Measurements from ENCODE around the gene CYFIP2. TPM values are rescaled to one million over a fixed set of nuclear protein-coding genes. Genes with fewer than 3 reads are reported as not detected.

The CYFIP2 gene
- total and polyA plus RNA-seq, 2 of the 13 experiments (the other 11 are each of a cell fraction or from before 2014, with no cell fraction given) = 22.6 to 30.3 TPM

DNA sequence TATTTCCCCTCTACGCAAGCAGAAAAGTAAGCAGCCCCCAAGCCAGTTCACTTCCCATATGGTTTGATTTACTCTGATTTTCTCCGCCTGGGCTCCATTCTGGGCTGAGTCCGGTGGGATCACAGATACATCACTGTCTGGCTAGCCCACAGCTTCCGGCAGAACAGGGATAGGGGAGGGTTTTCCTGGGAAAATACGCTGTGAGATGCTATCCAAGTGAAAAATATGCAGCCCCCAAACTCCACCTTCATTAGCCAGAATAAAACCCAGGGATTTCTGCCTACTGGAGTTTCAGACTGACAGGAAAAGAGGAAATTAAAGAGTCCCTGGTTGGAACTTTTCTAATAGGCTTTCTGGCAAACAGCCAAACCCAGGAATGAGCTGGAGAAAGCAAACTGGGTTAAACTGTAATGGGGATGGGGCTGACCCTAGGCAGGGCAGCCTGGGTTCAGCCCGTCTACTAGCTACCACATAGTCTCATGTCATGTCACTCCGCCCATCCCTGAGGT is 177.2 kb downstream of the CYFIP2 start:
- WGBS (ENCODE audit: low lambda C conversion rate) = 40% methylated on average over 6 of the region's 7 CpGs
- no peak overlapping the region for H3K4me3 ChIP-seq (replicated peaks in 1 of 3; ENCODE audit: insufficient read depth in 1 of 3, low read depth in 2 of 3, low read length in 3 of 3)
- CTCF ChIA-PET (ENCODE audit: low intra/inter-chr PET ratio, low total read pairs) = no interaction called here
- H3K4me2 ChIP-seq (ENCODE audit: low read depth, low read length) = no peak overlapping the region
- no peaks in the 10 kb centered on the region for H4K20me1 ChIP-seq (ENCODE audit: insufficient read depth, low read length)
- H3K27me3 ChIP-seq (ENCODE audit: control insufficient read depth in 1 of 2, insufficient read depth in 2 of 2, low read length in 2 of 2) = 0 out of 5 replicates have a peak, but pooled peaks cover 0 to 6% of the 10 kb centered on the region in 2 experiments
- no peaks in the 10 kb centered on the region for H3K9me3 ChIP-seq (ENCODE audit: low read length)
- TF ChIP-seq KLF16 (CRISPR knock-in tag; IDR thresholded peaks at IDR 0.05) (no peak), RARA (CRISPR knock-in tag; IDR thresholded peaks at IDR 0.05) (no peak), ZNF616 (CRISPR knock-in tag; IDR thresholded peaks at IDR 0.05; ENCODE audit: low read depth) (no peak), SOX6 (IDR thresholded peaks at IDR 0.05) (no peak), SOX6 (CRISPR knock-in tag; IDR thresholded peaks at IDR 0.05) (no peak), ZZZ3 (CRISPR knock-in tag; IDR thresholded peaks at IDR 0.05; ENCODE audit: borderline replicate concordance) (no peak)
- TF ChIP-seq, protein P1, sequence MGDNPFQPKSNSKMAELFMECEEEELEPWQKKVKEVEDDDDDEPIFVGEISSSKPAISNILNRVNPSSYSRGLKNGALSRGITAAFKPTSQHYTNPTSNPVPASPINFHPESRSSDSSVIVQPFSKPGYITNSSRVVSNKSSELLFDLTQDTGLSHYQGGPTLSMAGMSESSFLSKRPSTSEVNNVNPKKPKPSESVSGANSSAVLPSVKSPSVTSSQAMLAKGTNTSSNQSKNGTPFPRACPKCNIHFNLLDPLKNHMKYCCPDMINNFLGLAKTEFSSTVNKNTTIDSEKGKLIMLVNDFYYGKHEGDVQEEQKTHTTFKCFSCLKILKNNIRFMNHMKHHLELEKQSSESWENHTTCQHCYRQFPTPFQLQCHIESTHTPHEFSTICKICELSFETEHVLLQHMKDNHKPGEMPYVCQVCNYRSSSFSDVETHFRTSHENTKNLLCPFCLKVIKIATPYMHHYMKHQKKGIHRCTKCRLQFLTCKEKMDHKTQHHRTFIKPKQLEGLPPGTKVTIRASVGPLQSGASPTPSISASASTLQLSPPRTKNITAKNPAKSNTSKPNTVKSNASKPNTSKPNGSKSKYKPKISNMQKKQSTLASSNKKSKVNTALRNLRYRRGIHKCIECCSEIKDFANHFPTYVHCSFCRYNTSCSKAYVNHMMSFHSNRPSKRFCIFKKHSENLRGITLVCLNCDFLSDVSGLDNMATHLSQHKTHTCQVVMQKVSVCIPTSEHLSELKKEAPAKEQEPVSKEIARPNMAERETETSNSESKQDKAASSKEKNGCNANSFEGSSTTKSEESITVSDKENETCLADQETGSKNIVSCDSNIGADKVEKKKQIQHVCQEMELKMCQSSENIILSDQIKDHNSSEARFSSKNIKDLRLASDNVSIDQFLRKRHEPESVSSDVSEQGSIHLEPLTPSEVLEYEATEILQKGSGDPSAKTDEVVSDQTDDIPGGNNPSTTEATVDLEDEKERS (CRISPR knock-in tag; IDR thresholded peaks at IDR 0.05) = no peak
- TF ChIP-seq, protein P2, sequence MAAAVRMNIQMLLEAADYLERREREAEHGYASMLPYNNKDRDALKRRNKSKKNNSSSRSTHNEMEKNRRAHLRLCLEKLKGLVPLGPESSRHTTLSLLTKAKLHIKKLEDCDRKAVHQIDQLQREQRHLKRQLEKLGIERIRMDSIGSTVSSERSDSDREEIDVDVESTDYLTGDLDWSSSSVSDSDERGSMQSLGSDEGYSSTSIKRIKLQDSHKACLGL (CRISPR knock-in tag; IDR thresholded peaks at IDR 0.05) = no peak
- TF ChIP-seq, protein P3, sequence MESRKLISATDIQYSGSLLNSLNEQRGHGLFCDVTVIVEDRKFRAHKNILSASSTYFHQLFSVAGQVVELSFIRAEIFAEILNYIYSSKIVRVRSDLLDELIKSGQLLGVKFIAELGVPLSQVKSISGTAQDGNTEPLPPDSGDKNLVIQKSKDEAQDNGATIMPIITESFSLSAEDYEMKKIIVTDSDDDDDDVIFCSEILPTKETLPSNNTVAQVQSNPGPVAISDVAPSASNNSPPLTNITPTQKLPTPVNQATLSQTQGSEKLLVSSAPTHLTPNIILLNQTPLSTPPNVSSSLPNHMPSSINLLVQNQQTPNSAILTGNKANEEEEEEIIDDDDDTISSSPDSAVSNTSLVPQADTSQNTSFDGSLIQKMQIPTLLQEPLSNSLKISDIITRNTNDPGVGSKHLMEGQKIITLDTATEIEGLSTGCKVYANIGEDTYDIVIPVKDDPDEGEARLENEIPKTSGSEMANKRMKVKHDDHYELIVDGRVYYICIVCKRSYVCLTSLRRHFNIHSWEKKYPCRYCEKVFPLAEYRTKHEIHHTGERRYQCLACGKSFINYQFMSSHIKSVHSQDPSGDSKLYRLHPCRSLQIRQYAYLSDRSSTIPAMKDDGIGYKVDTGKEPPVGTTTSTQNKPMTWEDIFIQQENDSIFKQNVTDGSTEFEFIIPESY (CRISPR knock-in tag; IDR thresholded peaks at IDR 0.05) = no peak
- TF ChIP-seq, protein P4, sequence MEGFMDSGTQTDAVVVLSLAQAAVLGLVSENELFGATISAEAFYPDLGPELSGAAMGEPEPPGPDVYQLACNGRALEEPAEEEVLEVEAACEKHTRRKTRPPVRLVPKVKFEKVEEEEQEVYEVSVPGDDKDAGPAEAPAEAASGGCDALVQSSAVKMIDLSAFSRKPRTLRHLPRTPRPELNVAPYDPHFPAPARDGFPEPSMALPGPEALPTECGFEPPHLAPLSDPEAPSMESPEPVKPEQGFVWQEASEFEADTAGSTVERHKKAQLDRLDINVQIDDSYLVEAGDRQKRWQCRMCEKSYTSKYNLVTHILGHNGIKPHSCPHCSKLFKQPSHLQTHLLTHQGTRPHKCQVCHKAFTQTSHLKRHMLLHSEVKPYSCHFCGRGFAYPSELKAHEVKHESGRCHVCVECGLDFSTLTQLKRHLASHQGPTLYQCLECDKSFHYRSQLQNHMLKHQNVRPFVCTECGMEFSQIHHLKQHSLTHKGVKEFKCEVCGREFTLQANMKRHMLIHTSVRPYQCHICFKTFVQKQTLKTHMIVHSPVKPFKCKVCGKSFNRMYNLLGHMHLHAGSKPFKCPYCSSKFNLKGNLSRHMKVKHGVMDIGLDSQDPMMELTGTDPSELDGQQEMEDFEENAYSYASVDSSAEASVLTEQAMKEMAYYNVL (CRISPR knock-in tag; IDR thresholded peaks at IDR 0.05; ENCODE audit: borderline replicate concordance) = no peak
- FAIRE-seq (no peak), DNase-seq (ENCODE audit: low spot score) (no peak), ATAC-seq (no peak)
- intact Hi-C loops (cut with micrococcal nuclease; ENCODE audit: unreplicated experiment) = no loop called here
- in situ Hi-C loops (cut with HindIII; ENCODE audit: extremely low pct_ligation_motif_present, low pct_unique_long_range_greater_than_20kb) = no loop called here
- no peak overlapping the region for H3K9ac ChIP-seq (ENCODE audit: insufficient read depth, low read depth, low read length)
- no peak overlapping the region for H2AFZ ChIP-seq (ENCODE audit: low read length)
- H3K79me2 ChIP-seq (ENCODE audit: insufficient read depth, low read length) = no peaks in the 10 kb centered on the region
- H3K27ac ChIP-seq (ENCODE audit: extremely low read length, insufficient read depth, low read length) = no peak overlapping the region
- H3K36me3 ChIP-seq (replicated peaks in 1 of 2; ENCODE audit: control insufficient read depth in 1 of 2, insufficient read depth in 2 of 2, low read length in 2 of 2) = no peaks in the 10 kb centered on the region
- BruUV-seq (replicated peaks) = no TSS peak
- peaks cover 11% of the 10 kb centered on the region; the same call in 1 of the 2 replicates for H3K4me1 ChIP-seq (ENCODE audit: insufficient read depth, low read length)
- POLR2A ChIA-PET = no interaction called here
